Subcutaneous adipose tissue (tissue), 4 donors: Measurements from ENCODE around the gene TP53TG5. TPM values are rescaled to one million over a fixed set of nuclear protein-coding genes. Genes with fewer than 3 reads are reported as not detected.

Experiments used
- total RNA-seq, 4 donors: library from RNA; depleted of rRNA; stranded (reverse); fragments of >200 nt; gene quantifications; one replicate each; pipeline ENCODE4 v1.1.0, GENCODE V29; 2016
- TF ChIP-seq, protein P1 (sequence below): fragments of 450-650 bp; IDR thresholded peaks from one replicate; pipeline ENCODE4 v1.5.1; 2016; ENCODE audit warnings: low read depth, mild to moderate bottlenecking, control low read depth, antibody characterized with exemption, moderate library complexity

The TP53TG5 gene
- total RNA-seq, 4 donors from 2014 or later, result 0.57 TPM; not detected in 3

DNA sequence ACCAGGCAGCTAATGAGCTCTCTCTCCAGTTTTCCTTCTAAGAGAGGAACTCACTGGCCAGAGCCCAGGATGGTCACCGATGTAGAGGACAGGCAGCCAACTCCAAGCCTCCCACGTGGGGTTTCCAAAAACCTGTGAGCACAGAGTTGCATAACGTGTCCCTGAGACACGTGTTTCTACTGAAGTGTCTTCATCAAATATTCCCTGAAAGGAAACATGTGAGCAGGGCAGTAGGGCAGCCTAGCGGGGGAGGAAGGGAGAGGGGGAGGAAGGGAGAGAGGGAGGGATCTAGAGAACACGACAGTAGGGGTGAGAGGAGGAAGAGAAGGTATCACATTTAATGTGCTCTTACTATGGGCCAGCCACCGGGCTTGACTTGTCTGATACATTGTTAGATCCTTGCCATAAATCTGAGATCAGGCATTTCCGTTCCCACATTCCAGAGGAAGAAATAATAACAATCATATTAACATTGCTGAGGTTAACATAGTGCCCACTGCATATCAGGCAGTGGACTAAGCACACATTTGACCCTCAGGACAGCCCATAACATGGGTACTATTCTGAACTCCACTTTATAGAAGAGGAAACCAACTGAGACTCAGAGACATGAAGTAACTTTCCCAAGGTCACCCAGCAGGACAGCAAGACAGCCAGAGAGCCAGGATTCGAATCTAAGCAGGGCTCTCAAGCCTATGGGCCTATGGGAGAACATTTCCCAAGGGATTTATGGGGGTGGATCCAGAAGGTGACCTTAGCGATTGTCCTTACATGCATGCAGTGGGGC is 19.6 kb downstream of the TP53TG5 start:
- TF ChIP-seq, protein P1, sequence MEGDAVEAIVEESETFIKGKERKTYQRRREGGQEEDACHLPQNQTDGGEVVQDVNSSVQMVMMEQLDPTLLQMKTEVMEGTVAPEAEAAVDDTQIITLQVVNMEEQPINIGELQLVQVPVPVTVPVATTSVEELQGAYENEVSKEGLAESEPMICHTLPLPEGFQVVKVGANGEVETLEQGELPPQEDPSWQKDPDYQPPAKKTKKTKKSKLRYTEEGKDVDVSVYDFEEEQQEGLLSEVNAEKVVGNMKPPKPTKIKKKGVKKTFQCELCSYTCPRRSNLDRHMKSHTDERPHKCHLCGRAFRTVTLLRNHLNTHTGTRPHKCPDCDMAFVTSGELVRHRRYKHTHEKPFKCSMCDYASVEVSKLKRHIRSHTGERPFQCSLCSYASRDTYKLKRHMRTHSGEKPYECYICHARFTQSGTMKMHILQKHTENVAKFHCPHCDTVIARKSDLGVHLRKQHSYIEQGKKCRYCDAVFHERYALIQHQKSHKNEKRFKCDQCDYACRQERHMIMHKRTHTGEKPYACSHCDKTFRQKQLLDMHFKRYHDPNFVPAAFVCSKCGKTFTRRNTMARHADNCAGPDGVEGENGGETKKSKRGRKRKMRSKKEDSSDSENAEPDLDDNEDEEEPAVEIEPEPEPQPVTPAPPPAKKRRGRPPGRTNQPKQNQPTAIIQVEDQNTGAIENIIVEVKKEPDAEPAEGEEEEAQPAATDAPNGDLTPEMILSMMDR, result no peak

GRCh38 chr20:45355209-45356084 is 22.7 kb downstream of the TP53TG5 start:
- TF ChIP-seq, protein P1, result no peak

- TF ChIP-seq, protein P1, result no peak
Observed at GRCh38 chr20:45354423-45355208, 23.5 kb downstream of the TP53TG5 start.

GRCh38 chr20:45353746-45354145 is 24.4 kb downstream of the TP53TG5 start:
- TF ChIP-seq, protein P1, result no peak

- TF ChIP-seq, protein P1, result no peak
Observed at GRCh38 chr20:45352729-45353128, 25.4 kb downstream of the TP53TG5 start.

GRCh38 chr20:45350217-45350616 is 27.9 kb downstream of the TP53TG5 start:
- TF ChIP-seq, protein P1, result no peak
